Right ventricle myocardium inferior (tissue), 1 donor: ENCODE results near the gene NOP56. TPM values are rescaled to one million over a fixed set of nuclear protein-coding genes. Genes with fewer than 3 reads are reported as not detected.

Source experiments
- microRNA-seq: library from miRNA; unstranded; fragments of <30 nt; microRNA quantifications from one replicate; pipeline ENCODE4 v1.2.0, GENCODE V29; 2020
- total RNA-seq: library from RNA; stranded (reverse); fragmentation: NEBNext Ultra II Directional; extraction: Animal tissue kit (Norgen Biotek cat#: 25700); gene quantifications from one replicate; pipeline ENCODE4 v1.2.1, GENCODE V29; 2021
- donor health status: DM: no; HTN: yes; CAD: no; lungs with severe emphysema.

NOP56 gene
- total RNA-seq, 1 donor from 2014 or later = 46.7 TPM

Small RNAs within 50 kb of the gene (microRNA-seq; reads per million reads assigned to microRNA genes)
- 1.1 reads per million for gene MIR1292

Other genes with a start within 250 kb of the NOP56 start
- gene SNRPB, start 181.8 kb upstream of the NOP56 start, total RNA-seq = 55.7 TPM
- gene ZNF343, start 143.7 kb upstream of the NOP56 start, total RNA-seq = 5.8 TPM
- 0.08 TPM for gene TMC2, start 116.1 kb upstream of the NOP56 start, total RNA-seq
- gene IDH3B, start 11.6 kb downstream of the NOP56 start, total RNA-seq = 255 TPM
- gene EBF4, start 40.1 kb downstream of the NOP56 start, total RNA-seq = 4.7 TPM
- gene CPXM1, start 148.0 kb downstream of the NOP56 start, total RNA-seq = 2.3 TPM
- not detected for gene C20orf141, start 162.4 kb downstream of the NOP56 start, total RNA-seq
- not detected for gene TMEM239, start 163.7 kb downstream of the NOP56 start, total RNA-seq
- gene PCED1A, start 188.0 kb downstream of the NOP56 start, total RNA-seq = 10.7 TPM
- 18.0 TPM for gene VPS16, start 188.1 kb downstream of the NOP56 start, total RNA-seq
- 26.5 TPM for gene PTPRA, start 220.8 kb downstream of the NOP56 start, total RNA-seq